SH-SY5Y (cell line): ENCODE results near the gene CDADC1.

Experiments used
- GATA2 ChIP-seq: IDR thresholded peaks from 2 replicates; pipeline ENCODE4 v1.6.1; 2011; ENCODE audit warnings: mild to moderate bottlenecking, low read depth, low read length
- GATA3 ChIP-seq: IDR thresholded peaks from 2 replicates; pipeline ENCODE4 v1.6.1; 2011; ENCODE audit warnings: low read depth, mild to moderate bottlenecking, low read length, moderate library complexity

Gene CDADC1

GRCh38 chr13:49340161-49340560 lies 92.4 kb downstream of the CDADC1 start:
- no peak for TF ChIP-seq GATA2
- TF ChIP-seq GATA3, result no peak

- TF ChIP-seq GATA3, result no peak
- TF ChIP-seq GATA2, result no peak
Measured at GRCh38 chr13:49341517-49341916, 93.8 kb downstream of the CDADC1 start.

- TF ChIP-seq GATA2 (no peak), GATA3 (no peak)
Measured at GRCh38 chr13:49341941-49342340, 94.2 kb downstream of the CDADC1 start.

- no peak for TF ChIP-seq GATA2
- TF ChIP-seq GATA3, result no peak
Measured at GRCh38 chr13:49342454-49342853, 94.7 kb downstream of the CDADC1 start.
